Stomach (tissue), 9 donors: ENCODE measurements around the gene GAST. TPM values are rescaled to one million over a fixed set of nuclear protein-coding genes. Genes with fewer than 3 reads are reported as not detected.
A peak's percentile ranks its signal among the peaks of the same experiment; 100 is the strongest.

Experiments
- DNase-seq, 2 donors: peaks; one replicate each; pipeline versions ENCODE4 v3.0.0 to v3.0.0-alpha.2; 2013 to 2019
- H3K27ac ChIP-seq, 5 donors: fragments of 200-600 bp in 4 of 5; sonication (generic) in 4 of 5; one replicate each; pipeline ENCODE4 v1.5.1; 2013 to 2019; ENCODE audit warnings: mild to moderate bottlenecking in 1 of 5, moderate library complexity in 1 of 5
- H3K27me3 ChIP-seq, 3 donors: fragments of 200-600 bp; sonication (generic); one replicate each; pipeline ENCODE4 v1.5.1; 2017 to 2019; ENCODE audit warnings: mixed run types in 1 of 3
- H3K36me3 ChIP-seq, 4 donors: fragments of 200-600 bp; sonication (generic); 1 replicate in 3 of 4; 2 replicates in 1 of 4; pipeline ENCODE4 v1.5.1; 2016 to 2019
- H3K4me1 ChIP-seq, 4 donors: fragments of 200-600 bp; sonication (generic); one replicate each; pipeline ENCODE4 v1.5.1; 2016 to 2019
- H3K4me3 ChIP-seq, 4 donors: fragments of 200-600 bp; sonication (generic) in 3 of 4; one replicate each; pipeline ENCODE4 v1.5.1; 2016 to 2019; ENCODE audit warnings: mild to moderate bottlenecking in 1 of 4
- H3K9me3 ChIP-seq, 4 donors: fragments of 200-600 bp; sonication (generic); one replicate each; pipeline ENCODE4 v1.5.1; 2016 to 2019
- CTCF ChIP-seq, 7 experiments: fragments of 450-650 bp in 4 of 7; fragments of 200-600 bp in 3 of 7; sonication (generic) in 3 of 7; IDR thresholded peaks; one replicate each; pipeline ENCODE4 v1.5.1; 2016 to 2019; ENCODE audit warnings: antibody characterized with exemption in 7 of 7, control low read depth in 2 of 7, mild to moderate bottlenecking in 1 of 7
- EP300 ChIP-seq: sonication (generic); formaldehyde crosslinking; IDR thresholded peaks from one replicate; pipeline ENCODE4 v1.6.1; 2017; ENCODE audit warnings: antibody characterized with exemption
- POLR2A ChIP-seq, 4 donors: fragments of 450-650 bp; IDR thresholded peaks; one replicate each; pipeline ENCODE4 v1.6.1; 2016; ENCODE audit warnings: antibody characterized with exemption in 4 of 4, control low read depth in 2 of 4, mild to moderate bottlenecking in 1 of 4, moderate library complexity in 1 of 4
- POLR2AphosphoS5 ChIP-seq, 3 donors: sonication (generic); formaldehyde crosslinking; IDR thresholded peaks; one replicate each; pipeline ENCODE4 v1.6.1; 2016; ENCODE audit warnings: antibody characterized with exemption in 3 of 3
- WGBS, 5 donors: extraction: QIAGEN DNeasy Blood & Tissue Kit in 3 of 5; methylation state at CpG; one replicate each; pipeline versions ENCODE4 v1.1.5 to v1.1.7; 2013 to 2018; 5-methylcytosine and 5-hydroxymethylcytosine counted together
- intact Hi-C: fragments of 100-400 bp; cut with DNase I; formaldehyde crosslinking; loops from one replicate; pipeline ENCODE4 v1.15.1; 2023; ENCODE audit warnings: low total_unique reads
- polyA plus RNA-seq, 3 donors: library from polyadenylated mRNA; stranded (reverse); fragments of 200-250 nt; gene quantifications; one replicate each; pipeline ENCODE4 v1.2.3, GENCODE V29; 2013
- total RNA-seq, 5 donors: library from RNA; depleted of rRNA; stranded (reverse); fragments of >200 nt; gene quantifications; one replicate each; pipeline versions ENCODE4 v1.1.0 to v1.2.3, GENCODE V29; 2014 to 2016
- donor health status: healthy with polysubstance abuse.
- donor health status: Bipolar disorder and iron deficiency.
- donor health status: healthy.

GAST gene
- total and polyA plus RNA-seq, 8 donors = 1.3 to 32.7 TPM; not detected in 6

- TF ChIP-seq POLR2A (IDR thresholded peaks at IDR 0.05) (no peak), POLR2AphosphoS5 (IDR thresholded peaks at IDR 0.05) (no peak), CTCF (IDR thresholded peaks at IDR 0.05) (no peak), EP300 (no peak)
- H3K36me3 ChIP-seq = peaks cover 42 to 72% (median 58%) of the 10 kb centered on the region in 4 donors
- H3K27ac ChIP-seq = no peak overlapping the region
- WGBS, 5 donors = 76 to 84% (median 84%) methylated on average over 11 to 12 of the region's 12 CpGs
- intact Hi-C loops = no loop called here
- peak in 1 of 2 donors; percentile 9 for DNase-seq
- H3K4me1 ChIP-seq = no peaks in the 10 kb centered on the region
- H3K27me3 ChIP-seq = no peaks in the 10 kb centered on the region
- H3K9me3 ChIP-seq = no peaks in the 10 kb centered on the region
- no peak overlapping the region for H3K4me3 ChIP-seq
These were observed 41.9 kb downstream of the GAST start for GRCh38 chr17:41754066-41754465.

GRCh38 chr17:41758601-41759000 lies 46.5 kb downstream of the GAST start:
- H3K4me1 ChIP-seq = no peaks in the 10 kb centered on the region
- no peaks in the 10 kb centered on the region for H3K27me3 ChIP-seq
- peaks cover 72 to 100% (median 100%) of the 10 kb centered on the region in 4 donors for H3K36me3 ChIP-seq
- no peaks in the 10 kb centered on the region for H3K9me3 ChIP-seq
- TF ChIP-seq CTCF (IDR thresholded peaks at IDR 0.05) (no peak), POLR2A (IDR thresholded peaks at IDR 0.05) (no peak), POLR2AphosphoS5 (IDR thresholded peaks at IDR 0.05) (no peak), EP300 (no peak)
- no peak for DNase-seq
- intact Hi-C loops = no loop called here
- no peak overlapping the region for H3K4me3 ChIP-seq
- H3K27ac ChIP-seq = no peak overlapping the region
- 72 to 79% (median 73%) methylated on average over 5 to 9 of the region's 9 CpGs for WGBS, 5 donors

DNA sequence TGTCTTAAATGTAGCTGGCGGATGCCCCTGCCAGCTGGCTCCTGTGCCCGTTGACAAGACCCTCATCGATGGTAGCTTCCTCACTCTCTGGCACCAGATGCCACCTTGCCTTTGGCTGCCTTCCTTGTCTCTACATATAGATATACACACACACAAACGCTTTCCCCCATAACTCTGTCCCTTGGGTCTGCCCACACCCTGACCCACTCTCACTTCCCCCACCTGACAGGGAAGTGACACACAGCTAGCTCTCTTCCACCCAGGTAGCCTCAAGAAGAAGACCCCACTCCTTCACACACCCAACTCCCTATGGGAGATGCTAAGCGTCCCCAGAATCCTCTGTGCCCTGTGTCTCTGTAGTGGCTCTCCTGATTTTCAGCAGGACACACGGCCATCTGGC lies 48.7 kb downstream of the GAST start:
- WGBS, 5 donors = 87 to 93% (median 89%) methylated on average over 5 to 6 of the region's 6 CpGs
- Histone ChIP-seq H3K27me3 (no peaks in the 10 kb centered on the region), H3K9me3 (no peaks in the 10 kb centered on the region), H3K36me3 (peaks cover 76 to 100% (median 100%) of the 10 kb centered on the region in 4 donors), H3K4me3 (no peak overlapping the region), H3K4me1 (no peaks in the 10 kb centered on the region), H3K27ac (no peak overlapping the region)
- no peak for DNase-seq
- intact Hi-C loops = no loop called here
- TF ChIP-seq CTCF (IDR thresholded peaks at IDR 0.05) = no peak
- no peak for TF ChIP-seq EP300
- TF ChIP-seq POLR2A (IDR thresholded peaks at IDR 0.05) = no peak
- TF ChIP-seq POLR2AphosphoS5 (IDR thresholded peaks at IDR 0.05) = no peak

DNA sequence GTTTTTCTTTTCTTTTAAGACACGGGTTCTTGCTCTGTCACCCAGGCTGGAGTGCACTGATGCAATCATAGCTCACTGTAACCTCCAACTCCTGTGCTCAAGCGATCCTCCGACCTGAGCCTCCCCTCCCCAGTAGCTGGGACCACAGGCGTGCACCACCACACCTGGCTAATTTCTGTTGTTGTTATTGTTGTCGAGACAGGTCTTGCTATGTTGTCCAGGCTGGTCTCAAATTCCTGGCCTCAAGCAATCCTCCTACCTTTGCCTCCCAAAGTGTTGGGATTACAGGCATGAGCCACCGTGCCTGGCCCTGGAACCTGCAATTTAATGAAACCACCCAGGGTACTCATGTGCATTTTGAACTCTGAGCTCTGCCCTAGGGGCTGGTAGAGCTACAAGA lies 50.3 kb downstream of the GAST start:
- Histone ChIP-seq H3K36me3 (peaks cover 73 to 100% (median 100%) of the 10 kb centered on the region in 4 donors), H3K9me3 (no peaks in the 10 kb centered on the region), H3K4me3 (no peak overlapping the region), H3K27me3 (no peaks in the 10 kb centered on the region), H3K4me1 (no peaks in the 10 kb centered on the region), H3K27ac (no peak overlapping the region)
- TF ChIP-seq POLR2AphosphoS5 (IDR thresholded peaks at IDR 0.05) (no peak), CTCF (IDR thresholded peaks at IDR 0.05) (no peak), POLR2A (IDR thresholded peaks at IDR 0.05) (no peak), EP300 (no peak)
- intact Hi-C loops = no loop called here
- DNase-seq = no peak
- WGBS, 5 donors = 81 to 94% (median 92%) methylated on average over 6 of the region's 6 CpGs
